ENCODE results near the gene ARHGAP24. TPM values are rescaled to one million over a fixed set of nuclear protein-coding genes. Genes with fewer than 3 reads are reported as not detected.

ARHGAP24 gene
- polyA plus RNA-seq, 3 donors = 12.5 to 32.0 (median 18.8) TPM

- no peak overlapping the region for H3K4me2 ChIP-seq (replicated peaks; ENCODE audit: extremely low read depth, low read length, poor library complexity, severe bottlenecking)
- peaks cover 27% of the 10 kb centered on the region for H3K79me2 ChIP-seq (ENCODE audit: insufficient read depth, low read length)
- no peaks in the 10 kb centered on the region for H3K27me3 ChIP-seq (ENCODE audit: control insufficient read depth in 2 of 2, insufficient read depth in 2 of 2, low read length in 2 of 2)
- H3K4me1 ChIP-seq (ENCODE audit: control insufficient read depth in 1 of 2, insufficient read depth in 2 of 2, low read length in 2 of 2) = peaks cover 65 to 81% of the 10 kb centered on the region in 2 donors
- no peak overlapping the region for H3K27ac ChIP-seq (ENCODE audit: low read depth in 1 of 2, low read length in 2 of 2)
- Mint-ChIP-seq H3K27me3 (ENCODE audit: low read depth in 3 of 3) (peaks cover 0 to 5% (median 1%) of the 10 kb centered on the region in 3 donors), H3K4me3 (no peak overlapping the region), H3K4me1 (peaks cover 76% of the 10 kb centered on the region), H3K27ac (no peak overlapping the region), H3K36me3 (peaks cover 12 to 13% of the 10 kb centered on the region in 2 donors), H3K9me3 (no peaks in the 10 kb centered on the region)
- intact Hi-C loops (cut with micrococcal nuclease) = loop anchor here in 1 of 2 donors (10.0 kb wide), 1 partner anchor 264 kb away; the partner anchor contains the start of gene ARHGAP24
- no peak for TF ChIP-seq CTCF (IDR thresholded peaks at IDR 0.05)
- no peak overlapping the region for H3K9ac ChIP-seq (ENCODE audit: insufficient read depth, low read length, poor library complexity, severe bottlenecking)
- H3K4me3 ChIP-seq (replicated peaks in 1 of 3; ENCODE audit: low read depth in 2 of 3, low read length in 3 of 3) = no peak overlapping the region
- no peaks in the 10 kb centered on the region for H3K36me3 ChIP-seq (replicated peaks in 1 of 2; ENCODE audit: control insufficient read depth in 1 of 2, insufficient read depth in 2 of 2, low read length in 2 of 2)
- DNase-seq = no peak
- H3K9me3 ChIP-seq (replicated peaks in 1 of 2; ENCODE audit: control insufficient read depth in 1 of 2, insufficient read depth in 1 of 2, low read length in 2 of 2) = no peaks in the 10 kb centered on the region
- no CpG with 5 or more reads among the region's 2 CpGs for WGBS (ENCODE audit: insufficient coverage)
- no peaks in the 10 kb centered on the region for H4K20me1 ChIP-seq (ENCODE audit: insufficient read depth, low read length)
- H2AFZ ChIP-seq (ENCODE audit: insufficient read depth, low read depth, low read length, poor library complexity, severe bottlenecking) = no peak overlapping the region
Observed at GRCh38 chr4:85738721-85739120, 263.8 kb downstream of the ARHGAP24 start.

GRCh38 chr4:85740431-85740861 is 265.5 kb downstream of the ARHGAP24 start:
- peaks cover 22% of the 10 kb centered on the region for H3K79me2 ChIP-seq (ENCODE audit: insufficient read depth, low read length)
- Mint-ChIP-seq H3K36me3 (peaks cover 8 to 10% of the 10 kb centered on the region in 2 donors), H3K4me1 (peaks cover 62% of the 10 kb centered on the region), H3K27ac (peak overlapping the region in 1 of 7 donors; percentile 49), H3K27me3 (ENCODE audit: low read depth in 3 of 3) (peaks cover 0 to 3% (median 1%) of the 10 kb centered on the region in 3 donors), H3K4me3 (no peak overlapping the region), H3K9me3 (no peaks in the 10 kb centered on the region)
- H3K27me3 ChIP-seq (ENCODE audit: control insufficient read depth in 2 of 2, insufficient read depth in 2 of 2, low read length in 2 of 2) = no peaks in the 10 kb centered on the region
- no peak overlapping the region for H2AFZ ChIP-seq (ENCODE audit: insufficient read depth, low read depth, low read length, poor library complexity, severe bottlenecking)
- no peaks in the 10 kb centered on the region for H3K9me3 ChIP-seq (replicated peaks in 1 of 2; ENCODE audit: control insufficient read depth in 1 of 2, insufficient read depth in 1 of 2, low read length in 2 of 2)
- peak overlapping the region in 1 of 2 donors; percentile 40 for H3K27ac ChIP-seq (ENCODE audit: low read depth in 1 of 2, low read length in 2 of 2)
- H3K4me1 ChIP-seq (ENCODE audit: control insufficient read depth in 1 of 2, insufficient read depth in 2 of 2, low read length in 2 of 2) = peaks cover 51 to 76% of the 10 kb centered on the region in 2 donors
- H4K20me1 ChIP-seq (ENCODE audit: insufficient read depth, low read length) = no peaks in the 10 kb centered on the region
- no CpG with 5 or more reads among the region's 5 CpGs for WGBS (ENCODE audit: insufficient coverage)
- TF ChIP-seq CTCF (IDR thresholded peaks at IDR 0.05) = no peak
- H3K36me3 ChIP-seq (replicated peaks in 1 of 2; ENCODE audit: control insufficient read depth in 1 of 2, insufficient read depth in 2 of 2, low read length in 2 of 2) = no peaks in the 10 kb centered on the region
- intact Hi-C loops (cut with micrococcal nuclease) = loop anchor here (5.0 to 10.0 kb wide), 3 partner anchors 43 to 596 kb away; no protein-coding TSS in a partner anchor
- H3K4me3 ChIP-seq (replicated peaks in 1 of 3; ENCODE audit: low read depth in 2 of 3, low read length in 3 of 3) = no peak overlapping the region
- H3K9ac ChIP-seq (ENCODE audit: insufficient read depth, low read length, poor library complexity, severe bottlenecking) = no peak overlapping the region
- no peak overlapping the region for H3K4me2 ChIP-seq (replicated peaks; ENCODE audit: extremely low read depth, low read length, poor library complexity, severe bottlenecking)
- DNase-seq = peak in 2 of 3 donors; percentile 29 to 35

All from CD14-positive monocyte (primary cell).